IMR-90 (cell line): ENCODE measurements around the gene EPO. TPM values are rescaled to one million over a fixed set of nuclear protein-coding genes. Genes with fewer than 3 reads are reported as not detected.

Experiments used
- ATAC-seq: fragments of 200-7000 bp; cut with Tn5 transposase; 2 replicates; pipeline ENCODE4 v1.9.1; 2020; ENCODE audit warnings: low read depth, mild to moderate bottlenecking, moderate library complexity
- BruUV-seq: library from RNA; stranded (reverse); fragments of 400-500 nt; replicated peaks from 2 replicates; lab custom pipeline; 2021; lab: Mats Ljungman, UMichigan
- CTCF ChIA-PET: fragments of 300-600 bp; formaldehyde crosslinking; extraction: SDS; loops from one replicate; lab custom pipeline; 2021; ENCODE audit warnings: antibody characterized with exemption; lab: Yijun Ruan, JAX
- POLR2A ChIA-PET: fragments of 300-600 bp; sonication (Branson Sonifier 250); formaldehyde crosslinking; loops from one replicate; lab custom pipeline; 2022; ENCODE audit warnings: antibody characterized with exemption; ENCODE audit not compliant: unreplicated experiment; lab: Charles Lee
- DNase-seq: peaks from one replicate; pipeline ENCODE4 v3.0.0; 2013
- H2AFZ ChIP-seq: replicated peaks from 2 replicates; pipeline ENCODE3; 2013; ENCODE audit warnings: low read length, mild to moderate bottlenecking; ENCODE audit not compliant: poor library complexity
- H2AK5ac ChIP-seq: 2 replicates; pipeline ENCODE4 v1.6.1; 2013; ENCODE audit warnings: low read depth, low read length, inconsistent platforms
- H2AK9ac ChIP-seq: replicated peaks from 2 replicates; pipeline ENCODE3; 2013; ENCODE audit warnings: mild to moderate bottlenecking, low read depth, low read length, moderate library complexity; ENCODE audit not compliant: poor library complexity
- H2BK120ac ChIP-seq: 2 replicates; pipeline ENCODE4 v1.6.1; 2013; ENCODE audit warnings: low read depth, low read length, inconsistent platforms
- H2BK15ac ChIP-seq: 3 replicates; pipeline ENCODE4 v1.6.1; 2013; ENCODE audit warnings: low read depth, low read length, inconsistent platforms
- H2BK20ac ChIP-seq: 2 replicates; pipeline ENCODE4 v1.6.1; 2013; ENCODE audit warnings: low read depth, mild to moderate bottlenecking, inconsistent platforms, low read length, moderate library complexity
- H2BK5ac ChIP-seq: 2 replicates; pipeline ENCODE4 v1.6.1; 2013; ENCODE audit warnings: mild to moderate bottlenecking, low read depth, low read length, inconsistent platforms; ENCODE audit not compliant: poor library complexity, severe bottlenecking
- H3K14ac ChIP-seq: replicated peaks from 2 replicates; pipeline ENCODE4 v1.6.1; 2013; ENCODE audit warnings: low read depth, low read length, inconsistent platforms
- H3K18ac ChIP-seq: 2 replicates; pipeline ENCODE4 v1.6.1; 2013; ENCODE audit warnings: low read depth, low read length, control low read depth
- H3K23ac ChIP-seq: 2 replicates; pipeline ENCODE4 v1.6.1; 2013; ENCODE audit warnings: low read depth, low read length, inconsistent platforms
- H3K27ac ChIP-seq: 2 replicates; pipeline ENCODE4 v1.5.1; 2013; ENCODE audit warnings: mild to moderate bottlenecking, control low read depth, low read length; ENCODE audit not compliant: insufficient read depth
- H3K27me3 ChIP-seq: 2 replicates; pipeline ENCODE4 v1.6.1; 2013; ENCODE audit warnings: low read length; ENCODE audit not compliant: control insufficient read depth, insufficient read depth
- H3K36me3 ChIP-seq: 2 replicates; pipeline ENCODE4 v1.6.1; 2013; ENCODE audit warnings: low read length, mixed read lengths; ENCODE audit not compliant: control insufficient read depth, insufficient read depth
- H3K4ac ChIP-seq: 2 replicates; pipeline ENCODE4 v1.6.1; 2013; ENCODE audit warnings: low read depth, low read length, inconsistent platforms
- H3K4me1 ChIP-seq: 2 replicates; pipeline ENCODE4 v1.6.1; 2013; ENCODE audit warnings: low read length, mixed read lengths; ENCODE audit not compliant: control insufficient read depth, insufficient read depth
- H3K4me2 ChIP-seq: 2 replicates; pipeline ENCODE4 v1.6.1; 2013; ENCODE audit warnings: low read depth, mild to moderate bottlenecking, control low read depth, low read length, moderate library complexity
- H3K4me3 ChIP-seq: 2 replicates; pipeline ENCODE4 v1.5.1; 2013; ENCODE audit warnings: low read depth, mild to moderate bottlenecking, control low read depth, low read length, moderate library complexity; ENCODE audit not compliant: insufficient read depth
- H3K56ac ChIP-seq: 2 replicates; pipeline ENCODE4 v1.6.1; 2013; ENCODE audit warnings: low read length, inconsistent platforms; ENCODE audit not compliant: insufficient read depth; ENCODE audit errors: extremely low read depth
- H3K79me1 ChIP-seq, 2 experiments: 2 replicates each; pipeline ENCODE4 v1.6.1; 2013; ENCODE audit warnings: low read length in 2 of 2, inconsistent platforms in 1 of 2, low read depth in 1 of 2
- H3K9ac ChIP-seq: 2 replicates; pipeline ENCODE4 v1.6.1; 2013; ENCODE audit warnings: low read depth, low read length, control low read depth
- H3K9me1 ChIP-seq: 2 replicates; pipeline ENCODE4 v1.6.1; 2013; ENCODE audit warnings: low read length, inconsistent platforms; ENCODE audit not compliant: insufficient read depth
- H3K9me3 ChIP-seq: 2 replicates; pipeline ENCODE4 v1.6.1; 2013; ENCODE audit warnings: low read length; ENCODE audit not compliant: control insufficient read depth, insufficient read depth
- H4K20me1 ChIP-seq: 2 replicates; pipeline ENCODE4 v1.6.1; 2013; ENCODE audit warnings: low read length, inconsistent platforms; ENCODE audit not compliant: insufficient read depth
- H4K5ac ChIP-seq: 2 replicates; pipeline ENCODE4 v1.6.1; 2013; ENCODE audit warnings: mild to moderate bottlenecking, low read depth, low read length, control low read depth
- H4K8ac ChIP-seq, 2 experiments: 2 replicates each; pipeline ENCODE4 v1.6.1; 2013; ENCODE audit warnings: low read depth in 2 of 2, low read length in 2 of 2, control low read depth in 1 of 2, inconsistent platforms in 1 of 2
- H4K91ac ChIP-seq: 2 replicates; pipeline ENCODE4 v1.6.1; 2013; ENCODE audit warnings: low read depth, low read length, inconsistent platforms; ENCODE audit not compliant: insufficient read depth
- BHLHE40 ChIP-seq: fragments of 150-350 bp; IDR thresholded peaks from 2 replicates; pipeline ENCODE4 v1.6.1; 2016; ENCODE audit warnings: mild to moderate bottlenecking, low read depth, low read length
- CEBPB ChIP-seq: IDR thresholded peaks from 2 replicates; pipeline ENCODE4 v1.6.1; 2012; ENCODE audit warnings: low read depth, low read length, improper control_type of control experiment
- CHD1 ChIP-seq: IDR thresholded peaks from 2 replicates; pipeline ENCODE4 v1.6.1; 2012; ENCODE audit warnings: low read depth, low read length, improper control_type of control experiment
- FOS ChIP-seq: fragments of 150-350 bp; IDR thresholded peaks from 2 replicates; pipeline ENCODE4 v1.6.1; 2016; ENCODE audit warnings: low read depth, low read length
- MAFK ChIP-seq: IDR thresholded peaks from 2 replicates; pipeline ENCODE4 v1.6.1; 2012; ENCODE audit warnings: low read depth, low read length, improper control_type of control experiment
- MAZ ChIP-seq: IDR thresholded peaks from 2 replicates; pipeline ENCODE4 v1.6.1; 2012; ENCODE audit warnings: low read depth, mild to moderate bottlenecking, low read length, improper control_type of control experiment, moderate library complexity, borderline replicate concordance
- MXI1 ChIP-seq: IDR thresholded peaks from 2 replicates; pipeline ENCODE4 v1.6.1; 2012; ENCODE audit warnings: low read depth, mild to moderate bottlenecking, low read length, moderate library complexity, borderline replicate concordance
- NFE2L2 ChIP-seq: fragments of 150-350 bp; IDR thresholded peaks from 2 replicates; pipeline ENCODE4 v1.6.1; 2016; ENCODE audit warnings: low read depth, mild to moderate bottlenecking, low read length
- POLR2A ChIP-seq: IDR thresholded peaks from 2 replicates; pipeline ENCODE4 v1.6.1; 2012; ENCODE audit warnings: mild to moderate bottlenecking, low read depth, low read length
- RAD21 ChIP-seq: IDR thresholded peaks from 2 replicates; pipeline ENCODE4 v1.6.1; 2012; ENCODE audit warnings: low read length, improper control_type of control experiment
- RCOR1 ChIP-seq: IDR thresholded peaks from 2 replicates; pipeline ENCODE4 v1.6.1; 2012; ENCODE audit warnings: mild to moderate bottlenecking, low read length, improper control_type of control experiment; ENCODE audit not compliant: insufficient replicate concordance
- RFX5 ChIP-seq: IDR thresholded peaks from 2 replicates; pipeline ENCODE4 v1.8.0; 2012; ENCODE audit warnings: low read depth, mild to moderate bottlenecking, low read length, moderate library complexity
- SMC3 ChIP-seq: fragments of 150-350 bp; IDR thresholded peaks from 2 replicates; pipeline ENCODE4 v1.6.1; 2016; ENCODE audit warnings: low read depth, mild to moderate bottlenecking, antibody characterized with exemption, low read length, moderate library complexity
- whole genome bisulfite sequencing, 2 experiments: methylation state at CpG; one replicate each; pipeline versions ENCODE4 v1.1.5 to v1.1.7; 2013; ENCODE audit warnings: missing lambda C conversion rate in 2 of 2; ENCODE audit not compliant: insufficient read length in 1 of 2; ENCODE audit errors: extremely low coverage in 2 of 2; 5-methylcytosine and 5-hydroxymethylcytosine counted together
- dilution Hi-C: fragments of 300-500 bp; cut with HindIII; formaldehyde crosslinking; loops from one replicate; pipeline ENCODE4 v1.14.3; 2018; ENCODE audit warnings: low sequenced_read_pairs; ENCODE audit not compliant: unreplicated experiment
- in situ Hi-C: fragments of 300-500 bp; cut with MboI; formaldehyde crosslinking; loops from 3 replicates; pipeline ENCODE4 v1.14.3; 2019; ENCODE audit warnings: low sequenced_read_pairs, inconsistent platforms, mixed read lengths
- intact Hi-C: fragments of 100-400 bp; cut with micrococcal nuclease; formaldehyde crosslinking; loops from 2 replicates; pipeline ENCODE4 v1.10.0; 2022
- polyA plus RNA-seq, 3 experiments: library from polyadenylated mRNA; depleted of rRNA; stranded (reverse); fragments of >200 nt; gene quantifications; 2 replicates each; pipeline ENCODE4 v1.2.3, GENCODE V29; 2012; ENCODE audit warnings: low replicate concordance in 1 of 3
- total RNA-seq: library from RNA; depleted of rRNA; stranded (reverse); fragments of >200 nt; gene quantifications from 2 replicates; pipeline ENCODE4 v1.2.3, GENCODE V29; 2012
- TF ChIP-seq, protein P1 (sequence below): fragments of 150-350 bp; IDR thresholded peaks from 2 replicates; pipeline ENCODE4 v1.6.1; 2017; ENCODE audit warnings: mild to moderate bottlenecking, antibody characterized with exemption, low read length, low read depth
- TF ChIP-seq, protein P2 (sequence below): conservative IDR thresholded peaks from 2 replicates; pipeline ENCODE4 v1.5.1; 2012; ENCODE audit warnings: mild to moderate bottlenecking, low read depth, low read length, improper control_type of control experiment
- TF ChIP-seq, protein P3 (sequence below): fragments of 150-350 bp; IDR thresholded peaks from 2 replicates; pipeline ENCODE4 v1.6.1; 2016; ENCODE audit warnings: low read depth, mild to moderate bottlenecking, low read length, moderate library complexity, borderline replicate concordance

EPO gene
- total and polyA plus RNA-seq, 2 of the 4 experiments (the other 2 are of a cell fraction) = not detected

DNA sequence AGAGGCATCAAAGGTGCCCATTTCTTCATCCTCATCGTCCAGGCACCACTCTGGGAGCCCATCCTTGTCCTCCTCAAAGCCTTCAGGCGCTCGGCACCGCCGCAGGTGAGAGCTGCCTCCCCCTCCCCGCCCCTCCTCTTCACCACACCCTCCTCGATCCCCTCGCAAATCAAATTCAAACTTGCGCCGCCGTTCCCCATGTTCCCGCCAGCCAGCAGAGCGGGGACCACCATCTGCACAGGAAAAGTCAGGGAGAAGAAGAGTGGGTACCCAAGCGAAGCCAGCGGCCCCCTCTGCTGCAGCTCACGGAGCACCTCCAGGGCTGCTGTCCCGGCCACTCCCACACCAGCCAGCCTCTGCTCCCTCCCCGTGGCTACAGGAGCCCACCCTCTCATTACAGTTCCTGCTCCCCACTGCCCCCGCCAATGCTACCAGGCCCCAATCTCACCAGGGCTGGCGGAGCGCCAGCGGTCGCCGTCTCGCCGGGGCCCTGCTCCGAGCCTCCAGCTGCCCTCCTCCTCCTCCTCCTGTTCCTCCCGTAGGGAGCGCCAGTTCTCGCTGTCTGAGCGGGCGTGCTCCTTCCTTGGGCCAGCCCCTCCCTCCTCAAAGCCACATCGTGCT, 34.0 kb upstream of the EPO start:
- in situ Hi-C loops = no loop called here
- no peak overlapping the region for H3K56ac ChIP-seq
- no TSS peak for BruUV-seq
- intact Hi-C loops = no loop called here
- peaks cover 73% of the 10 kb centered on the region for H3K36me3 ChIP-seq
- H4K20me1 ChIP-seq = peaks cover 48% of the 10 kb centered on the region
- ChIA-PET CTCF (no interaction called here), POLR2A (no interaction called here)
- H2BK15ac ChIP-seq = no peak overlapping the region
- no peak overlapping the region for H2AFZ ChIP-seq
- H3K4me2 ChIP-seq = no peak overlapping the region
- peaks cover 13% of the 10 kb centered on the region for H3K4me1 ChIP-seq
- no peak for ATAC-seq
- no peaks in the 10 kb centered on the region for H3K27me3 ChIP-seq
- no peak overlapping the region for H3K14ac ChIP-seq
- H3K79me1 ChIP-seq = peaks cover 12 to 38% of the 10 kb centered on the region in 2 experiments; a peak in 3 of 4 replicates
- no peak overlapping the region for H2BK120ac ChIP-seq
- no peak for DNase-seq
- no peak overlapping the region for H2AK5ac ChIP-seq
- H3K23ac ChIP-seq = no peak overlapping the region
- H3K18ac ChIP-seq = no peak overlapping the region
- H4K91ac ChIP-seq = no peak overlapping the region
- H2AK9ac ChIP-seq = no peak overlapping the region
- no peak overlapping the region for H2BK5ac ChIP-seq
- no peaks in the 10 kb centered on the region for H3K9me3 ChIP-seq
- H3K9ac ChIP-seq = no peak overlapping the region
- H3K4me3 ChIP-seq = no peak overlapping the region
- no peaks in the 10 kb centered on the region for H3K9me1 ChIP-seq
- no peak overlapping the region for H2BK20ac ChIP-seq
- 71% methylated on average over 15 of the region's 33 CpGs; no CpG with 5 or more reads in 1 of the 2 experiments for WGBS, 2 experiments
- dilution Hi-C loops = no loop called here
- no peak overlapping the region for H3K4ac ChIP-seq
- no peak for TF ChIP-seq RFX5
- no peak for TF ChIP-seq SMC3
- TF ChIP-seq, protein P1, sequence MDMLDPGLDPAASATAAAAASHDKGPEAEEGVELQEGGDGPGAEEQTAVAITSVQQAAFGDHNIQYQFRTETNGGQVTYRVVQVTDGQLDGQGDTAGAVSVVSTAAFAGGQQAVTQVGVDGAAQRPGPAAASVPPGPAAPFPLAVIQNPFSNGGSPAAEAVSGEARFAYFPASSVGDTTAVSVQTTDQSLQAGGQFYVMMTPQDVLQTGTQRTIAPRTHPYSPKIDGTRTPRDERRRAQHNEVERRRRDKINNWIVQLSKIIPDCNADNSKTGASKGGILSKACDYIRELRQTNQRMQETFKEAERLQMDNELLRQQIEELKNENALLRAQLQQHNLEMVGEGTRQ = no peak
- no peak for TF ChIP-seq BHLHE40
- TF ChIP-seq MAZ = no peak
- no peak for TF ChIP-seq FOS
- TF ChIP-seq RCOR1 = no peak
- no peak for TF ChIP-seq CHD1
- TF ChIP-seq MAFK = no peak
- TF ChIP-seq, protein P2, sequence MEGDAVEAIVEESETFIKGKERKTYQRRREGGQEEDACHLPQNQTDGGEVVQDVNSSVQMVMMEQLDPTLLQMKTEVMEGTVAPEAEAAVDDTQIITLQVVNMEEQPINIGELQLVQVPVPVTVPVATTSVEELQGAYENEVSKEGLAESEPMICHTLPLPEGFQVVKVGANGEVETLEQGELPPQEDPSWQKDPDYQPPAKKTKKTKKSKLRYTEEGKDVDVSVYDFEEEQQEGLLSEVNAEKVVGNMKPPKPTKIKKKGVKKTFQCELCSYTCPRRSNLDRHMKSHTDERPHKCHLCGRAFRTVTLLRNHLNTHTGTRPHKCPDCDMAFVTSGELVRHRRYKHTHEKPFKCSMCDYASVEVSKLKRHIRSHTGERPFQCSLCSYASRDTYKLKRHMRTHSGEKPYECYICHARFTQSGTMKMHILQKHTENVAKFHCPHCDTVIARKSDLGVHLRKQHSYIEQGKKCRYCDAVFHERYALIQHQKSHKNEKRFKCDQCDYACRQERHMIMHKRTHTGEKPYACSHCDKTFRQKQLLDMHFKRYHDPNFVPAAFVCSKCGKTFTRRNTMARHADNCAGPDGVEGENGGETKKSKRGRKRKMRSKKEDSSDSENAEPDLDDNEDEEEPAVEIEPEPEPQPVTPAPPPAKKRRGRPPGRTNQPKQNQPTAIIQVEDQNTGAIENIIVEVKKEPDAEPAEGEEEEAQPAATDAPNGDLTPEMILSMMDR = no peak
- TF ChIP-seq POLR2A = no peak
- no peak for TF ChIP-seq CEBPB
- TF ChIP-seq, protein P3, sequence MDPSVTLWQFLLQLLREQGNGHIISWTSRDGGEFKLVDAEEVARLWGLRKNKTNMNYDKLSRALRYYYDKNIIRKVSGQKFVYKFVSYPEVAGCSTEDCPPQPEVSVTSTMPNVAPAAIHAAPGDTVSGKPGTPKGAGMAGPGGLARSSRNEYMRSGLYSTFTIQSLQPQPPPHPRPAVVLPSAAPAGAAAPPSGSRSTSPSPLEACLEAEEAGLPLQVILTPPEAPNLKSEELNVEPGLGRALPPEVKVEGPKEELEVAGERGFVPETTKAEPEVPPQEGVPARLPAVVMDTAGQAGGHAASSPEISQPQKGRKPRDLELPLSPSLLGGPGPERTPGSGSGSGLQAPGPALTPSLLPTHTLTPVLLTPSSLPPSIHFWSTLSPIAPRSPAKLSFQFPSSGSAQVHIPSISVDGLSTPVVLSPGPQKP = no peak
- TF ChIP-seq MXI1 = no peak
- TF ChIP-seq NFE2L2 = no peak
- TF ChIP-seq RAD21 = no peak
- H4K8ac ChIP-seq = no peak overlapping the region
- no peak overlapping the region for H4K5ac ChIP-seq
- H3K27ac ChIP-seq = no peak overlapping the region
